Measurements from ENCODE around the gene PDZRN3.

DNA sequence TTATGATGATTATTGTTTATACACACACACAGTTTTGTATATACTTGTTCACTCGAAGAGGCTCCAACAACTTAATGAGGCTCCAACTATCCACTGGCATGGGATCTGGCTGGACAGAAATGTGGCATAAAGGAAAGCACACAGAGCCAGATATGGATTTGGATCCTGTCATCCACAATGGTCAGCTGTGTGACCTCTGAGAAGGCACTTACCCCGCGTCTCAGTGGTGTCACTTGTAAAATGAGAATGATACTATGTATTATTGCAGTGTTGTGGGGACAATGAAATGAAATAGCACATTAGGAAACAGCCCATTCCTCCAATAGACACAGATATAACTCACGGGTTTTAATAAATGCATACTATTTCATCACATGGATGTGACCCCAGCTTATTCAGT is 42.2 kb downstream of the PDZRN3 start:
- TF ChIP-seq, protein P1, sequence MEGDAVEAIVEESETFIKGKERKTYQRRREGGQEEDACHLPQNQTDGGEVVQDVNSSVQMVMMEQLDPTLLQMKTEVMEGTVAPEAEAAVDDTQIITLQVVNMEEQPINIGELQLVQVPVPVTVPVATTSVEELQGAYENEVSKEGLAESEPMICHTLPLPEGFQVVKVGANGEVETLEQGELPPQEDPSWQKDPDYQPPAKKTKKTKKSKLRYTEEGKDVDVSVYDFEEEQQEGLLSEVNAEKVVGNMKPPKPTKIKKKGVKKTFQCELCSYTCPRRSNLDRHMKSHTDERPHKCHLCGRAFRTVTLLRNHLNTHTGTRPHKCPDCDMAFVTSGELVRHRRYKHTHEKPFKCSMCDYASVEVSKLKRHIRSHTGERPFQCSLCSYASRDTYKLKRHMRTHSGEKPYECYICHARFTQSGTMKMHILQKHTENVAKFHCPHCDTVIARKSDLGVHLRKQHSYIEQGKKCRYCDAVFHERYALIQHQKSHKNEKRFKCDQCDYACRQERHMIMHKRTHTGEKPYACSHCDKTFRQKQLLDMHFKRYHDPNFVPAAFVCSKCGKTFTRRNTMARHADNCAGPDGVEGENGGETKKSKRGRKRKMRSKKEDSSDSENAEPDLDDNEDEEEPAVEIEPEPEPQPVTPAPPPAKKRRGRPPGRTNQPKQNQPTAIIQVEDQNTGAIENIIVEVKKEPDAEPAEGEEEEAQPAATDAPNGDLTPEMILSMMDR (IDR thresholded peaks at IDR 0.05): no peak
- no peak for TF ChIP-seq EZH2phosphoT487 (IDR thresholded peaks at IDR 0.05)
